HepG2 (cell line): ENCODE data around the gene FGF2. TPM values are rescaled to one million over a fixed set of nuclear protein-coding genes. Genes with fewer than 3 reads are reported as not detected.
A peak's percentile ranks its signal among the peaks of the same experiment; 100 is the strongest.

Experiments used
- ASH2L ChIP-seq: fragments of 300-600, 200-600 bp; sonication (generic); IDR thresholded peaks from 2 replicates; pipeline ENCODE4 v1.7.0; 2017; ENCODE audit warnings: low read depth, mild to moderate bottlenecking, moderate library complexity, mixed read lengths, low read length; ENCODE audit not compliant: insufficient read length
- GZF1 ChIP-seq: sonication (generic); formaldehyde crosslinking; IDR thresholded peaks from 2 replicates; pipeline ENCODE4 v1.5.1; 2020; ENCODE audit warnings: mild to moderate bottlenecking, missing genetic modification reagents
- HNF4G ChIP-seq, 2 experiments: sonication (generic) in 1 of 2; formaldehyde crosslinking in 1 of 2; IDR thresholded peaks; 2 replicates each; pipeline versions ENCODE4 v1.4.0 to v1.6.1; 2011 to 2020; ENCODE audit warnings: borderline replicate concordance in 2 of 2, low read depth in 2 of 2, mild to moderate bottlenecking in 2 of 2, low read length in 1 of 2, missing genetic modification reagents in 1 of 2, moderate library complexity in 1 of 2
- NFKB2 ChIP-seq: sonication (generic); formaldehyde crosslinking; IDR thresholded peaks from 2 replicates; pipeline ENCODE4 v1.4.0; 2020; ENCODE audit warnings: missing genetic modification reagents, borderline replicate concordance
- POLR2G ChIP-seq: fragments of 200-400 bp; formaldehyde crosslinking; IDR thresholded peaks from 2 replicates; pipeline ENCODE4 v1.6.1; 2018; ENCODE audit warnings: mild to moderate bottlenecking, low read depth, low read length, moderate library complexity
- TOE1 ChIP-seq: sonication (generic); formaldehyde crosslinking; IDR thresholded peaks from 2 replicates; pipeline ENCODE4 v1.4.0; 2020; ENCODE audit warnings: mild to moderate bottlenecking, missing genetic modification reagents
- TSC22D2 ChIP-seq: sonication (generic); formaldehyde crosslinking; IDR thresholded peaks from 2 replicates; pipeline ENCODE4 v1.5.1; 2020; ENCODE audit warnings: missing genetic modification reagents, mild to moderate bottlenecking, borderline replicate concordance
- ZNF225 ChIP-seq: sonication (generic); formaldehyde crosslinking; IDR thresholded peaks from 2 replicates; pipeline ENCODE4 v1.4.0; 2020; ENCODE audit warnings: mild to moderate bottlenecking, missing genetic modification reagents
- ZNF570 ChIP-seq: sonication (generic); formaldehyde crosslinking; IDR thresholded peaks from 2 replicates; pipeline ENCODE4 v1.4.0; 2020; ENCODE audit warnings: mild to moderate bottlenecking, missing genetic modification reagents, borderline replicate concordance
- ZNF589 ChIP-seq: sonication (generic); formaldehyde crosslinking; conservative IDR thresholded peaks from 2 replicates; pipeline ENCODE4 v1.8.0; 2022; ENCODE audit warnings: mild to moderate bottlenecking, moderate library complexity, missing genetic modification reagents
- ZNF605 ChIP-seq: sonication (generic); formaldehyde crosslinking; IDR thresholded peaks from 2 replicates; pipeline ENCODE4 v1.8.0; 2022; ENCODE audit warnings: mild to moderate bottlenecking, missing genetic modification reagents
- polyA plus RNA-seq, 8 experiments: library from polyadenylated mRNA; depleted of rRNA in 3 of 8; stranded (reverse) in 7 of 8; unstranded in 1 of 8; fragments of >200 nt; fragmentation: Illumina TruSeq in 4 of 8; extraction: Trizol in 4 of 8; gene quantifications; 2 replicates each; pipeline versions ENCODE4 v1.2.1 to v1.2.3, GENCODE V29; 2011 to 2016; ENCODE audit warnings: low read depth in 4 of 8, missing spikeins in 1 of 8, mixed read lengths in 1 of 8; ENCODE audit not compliant: insufficient read depth in 1 of 8
- total RNA-seq, 5 experiments: library from RNA; depleted of rRNA; stranded (reverse); fragments of >200 nt; fragmentation: Illumina TruSeq; extraction: Trizol; gene quantifications; 2 replicates each; pipeline ENCODE4 v1.2.3, GENCODE V29; 2016; ENCODE audit warnings: low read depth in 1 of 5
- TF ChIP-seq, protein P1 (sequence below): sonication (generic); formaldehyde crosslinking; IDR thresholded peaks from 2 replicates; pipeline ENCODE4 v1.5.0; 2020; ENCODE audit warnings: mild to moderate bottlenecking, missing genetic modification reagents
- TF ChIP-seq, protein P2 (sequence below): sonication (generic); formaldehyde crosslinking; conservative IDR thresholded peaks from 2 replicates; pipeline ENCODE4 v1.8.1; 2023; ENCODE audit warnings: missing genetic modification reagents
- TF ChIP-seq, protein P3 (sequence below): sonication (generic); formaldehyde crosslinking; IDR thresholded peaks from 2 replicates; pipeline ENCODE4 v1.4.0; 2020; ENCODE audit warnings: low read depth, mild to moderate bottlenecking, missing genetic modification reagents
- TF ChIP-seq, protein P4 (sequence below): sonication (generic); formaldehyde crosslinking; IDR thresholded peaks from 2 replicates; pipeline ENCODE4 v1.4.0; 2020; ENCODE audit warnings: missing genetic modification reagents, borderline replicate concordance
- TF ChIP-seq, protein P5 (sequence below): IDR thresholded peaks from 2 replicates; pipeline ENCODE4 v1.6.1; 2016; ENCODE audit warnings: low read depth, borderline replicate concordance

FGF2 gene
- total and polyA plus RNA-seq, 2 of the 13 experiments (the other 11 are each of a cell fraction or from before 2014, with no cell fraction given) = 0.01 to 0.02 TPM

DNA sequence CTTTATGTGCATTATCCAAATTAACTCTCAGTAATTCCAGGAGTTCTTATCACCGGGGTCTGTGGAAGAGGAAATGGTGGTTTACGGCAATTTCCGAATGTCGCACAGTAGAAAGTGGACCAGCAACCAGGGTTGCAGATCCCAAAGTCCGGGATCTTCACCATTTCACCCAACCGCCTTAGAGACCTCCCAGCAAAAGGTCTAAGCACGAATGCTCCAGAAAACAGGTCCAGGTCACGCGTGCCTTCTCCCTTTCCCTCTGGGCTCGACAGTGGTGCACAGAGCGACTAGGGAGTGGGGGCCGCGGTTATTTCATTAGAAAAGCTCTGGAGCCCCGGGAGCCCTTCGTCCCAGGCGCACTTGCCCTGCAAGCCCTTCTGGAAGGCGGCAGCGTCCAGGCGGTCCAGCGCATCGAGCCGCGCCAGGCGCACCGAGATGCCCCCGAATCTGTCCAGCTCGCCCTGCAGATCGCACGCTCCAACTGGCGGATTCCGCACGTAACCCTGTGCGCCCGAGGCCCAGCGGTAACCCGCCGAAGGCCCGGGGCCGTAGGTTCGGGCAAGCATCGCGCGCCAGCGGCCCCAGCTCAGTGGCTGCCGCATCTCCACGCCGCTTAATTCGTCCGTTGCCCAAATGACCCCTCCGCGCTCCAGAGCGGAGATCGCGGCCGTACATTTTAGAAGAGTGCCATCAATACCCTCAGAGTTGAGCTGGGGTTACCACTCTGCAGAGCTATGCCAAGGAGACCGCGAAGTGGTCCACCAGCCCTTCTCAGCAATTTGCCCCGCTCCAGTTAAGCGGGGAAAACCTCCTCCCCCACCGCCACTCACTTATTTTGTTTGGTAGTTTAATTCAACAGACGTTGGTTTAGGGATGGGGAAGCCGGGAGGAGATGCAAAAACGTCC is 95.6 kb downstream of the FGF2 start, which contains the start of gene NUDT6 (continued):
- TF ChIP-seq GZF1 (CRISPR knock-in tag) = no peak
- TF ChIP-seq, protein P1, sequence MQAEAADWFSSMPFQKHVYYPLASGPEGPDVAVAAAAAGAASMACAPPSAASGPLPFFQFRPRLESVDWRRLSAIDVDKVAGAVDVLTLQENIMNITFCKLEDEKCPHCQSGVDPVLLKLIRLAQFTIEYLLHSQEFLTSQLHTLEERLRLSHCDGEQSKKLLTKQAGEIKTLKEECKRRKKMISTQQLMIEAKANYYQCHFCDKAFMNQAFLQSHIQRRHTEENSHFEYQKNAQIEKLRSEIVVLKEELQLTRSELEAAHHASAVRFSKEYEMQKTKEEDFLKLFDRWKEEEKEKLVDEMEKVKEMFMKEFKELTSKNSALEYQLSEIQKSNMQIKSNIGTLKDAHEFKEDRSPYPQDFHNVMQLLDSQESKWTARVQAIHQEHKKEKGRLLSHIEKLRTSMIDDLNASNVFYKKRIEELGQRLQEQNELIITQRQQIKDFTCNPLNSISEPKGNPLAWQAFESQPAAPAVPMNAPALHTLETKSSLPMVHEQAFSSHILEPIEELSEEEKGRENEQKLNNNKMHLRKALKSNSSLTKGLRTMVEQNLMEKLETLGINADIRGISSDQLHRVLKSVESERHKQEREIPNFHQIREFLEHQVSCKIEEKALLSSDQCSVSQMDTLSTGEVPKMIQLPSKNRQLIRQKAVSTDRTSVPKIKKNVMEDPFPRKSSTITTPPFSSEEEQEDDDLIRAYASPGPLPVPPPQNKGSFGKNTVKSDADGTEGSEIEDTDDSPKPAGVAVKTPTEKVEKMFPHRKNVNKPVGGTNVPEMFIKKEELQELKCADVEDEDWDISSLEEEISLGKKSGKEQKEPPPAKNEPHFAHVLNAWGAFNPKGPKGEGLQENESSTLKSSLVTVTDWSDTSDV (CRISPR knock-in tag) = no peak; the same call in 1 of the 2 replicates
- no peak; the same call in 1 of the 2 replicates for TF ChIP-seq ZNF570 (CRISPR knock-in tag)
- TF ChIP-seq, protein P2, sequence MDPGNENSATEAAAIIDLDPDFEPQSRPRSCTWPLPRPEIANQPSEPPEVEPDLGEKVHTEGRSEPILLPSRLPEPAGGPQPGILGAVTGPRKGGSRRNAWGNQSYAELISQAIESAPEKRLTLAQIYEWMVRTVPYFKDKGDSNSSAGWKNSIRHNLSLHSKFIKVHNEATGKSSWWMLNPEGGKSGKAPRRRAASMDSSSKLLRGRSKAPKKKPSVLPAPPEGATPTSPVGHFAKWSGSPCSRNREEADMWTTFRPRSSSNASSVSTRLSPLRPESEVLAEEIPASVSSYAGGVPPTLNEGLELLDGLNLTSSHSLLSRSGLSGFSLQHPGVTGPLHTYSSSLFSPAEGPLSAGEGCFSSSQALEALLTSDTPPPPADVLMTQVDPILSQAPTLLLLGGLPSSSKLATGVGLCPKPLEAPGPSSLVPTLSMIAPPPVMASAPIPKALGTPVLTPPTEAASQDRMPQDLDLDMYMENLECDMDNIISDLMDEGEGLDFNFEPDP (CRISPR knock-in tag) = no peak
- TF ChIP-seq ZNF589 (CRISPR knock-in tag) = no peak
- TF ChIP-seq ZNF225 = 0 out of 2 replicates have a peak, but pooled peaks have one; percentile 68
- TF ChIP-seq ZNF605 (CRISPR knock-in tag) = peak; percentile 79
- TF ChIP-seq, protein P3, sequence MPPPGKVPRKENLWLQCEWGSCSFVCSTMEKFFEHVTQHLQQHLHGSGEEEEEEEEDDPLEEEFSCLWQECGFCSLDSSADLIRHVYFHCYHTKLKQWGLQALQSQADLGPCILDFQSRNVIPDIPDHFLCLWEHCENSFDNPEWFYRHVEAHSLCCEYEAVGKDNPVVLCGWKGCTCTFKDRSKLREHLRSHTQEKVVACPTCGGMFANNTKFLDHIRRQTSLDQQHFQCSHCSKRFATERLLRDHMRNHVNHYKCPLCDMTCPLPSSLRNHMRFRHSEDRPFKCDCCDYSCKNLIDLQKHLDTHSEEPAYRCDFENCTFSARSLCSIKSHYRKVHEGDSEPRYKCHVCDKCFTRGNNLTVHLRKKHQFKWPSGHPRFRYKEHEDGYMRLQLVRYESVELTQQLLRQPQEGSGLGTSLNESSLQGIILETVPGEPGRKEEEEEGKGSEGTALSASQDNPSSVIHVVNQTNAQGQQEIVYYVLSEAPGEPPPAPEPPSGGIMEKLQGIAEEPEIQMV (CRISPR knock-in tag) = no peak
- no peak for TF ChIP-seq TSC22D2 (CRISPR knock-in tag)
- peak; percentile 75 for TF ChIP-seq ASH2L
- TF ChIP-seq, protein P4, sequence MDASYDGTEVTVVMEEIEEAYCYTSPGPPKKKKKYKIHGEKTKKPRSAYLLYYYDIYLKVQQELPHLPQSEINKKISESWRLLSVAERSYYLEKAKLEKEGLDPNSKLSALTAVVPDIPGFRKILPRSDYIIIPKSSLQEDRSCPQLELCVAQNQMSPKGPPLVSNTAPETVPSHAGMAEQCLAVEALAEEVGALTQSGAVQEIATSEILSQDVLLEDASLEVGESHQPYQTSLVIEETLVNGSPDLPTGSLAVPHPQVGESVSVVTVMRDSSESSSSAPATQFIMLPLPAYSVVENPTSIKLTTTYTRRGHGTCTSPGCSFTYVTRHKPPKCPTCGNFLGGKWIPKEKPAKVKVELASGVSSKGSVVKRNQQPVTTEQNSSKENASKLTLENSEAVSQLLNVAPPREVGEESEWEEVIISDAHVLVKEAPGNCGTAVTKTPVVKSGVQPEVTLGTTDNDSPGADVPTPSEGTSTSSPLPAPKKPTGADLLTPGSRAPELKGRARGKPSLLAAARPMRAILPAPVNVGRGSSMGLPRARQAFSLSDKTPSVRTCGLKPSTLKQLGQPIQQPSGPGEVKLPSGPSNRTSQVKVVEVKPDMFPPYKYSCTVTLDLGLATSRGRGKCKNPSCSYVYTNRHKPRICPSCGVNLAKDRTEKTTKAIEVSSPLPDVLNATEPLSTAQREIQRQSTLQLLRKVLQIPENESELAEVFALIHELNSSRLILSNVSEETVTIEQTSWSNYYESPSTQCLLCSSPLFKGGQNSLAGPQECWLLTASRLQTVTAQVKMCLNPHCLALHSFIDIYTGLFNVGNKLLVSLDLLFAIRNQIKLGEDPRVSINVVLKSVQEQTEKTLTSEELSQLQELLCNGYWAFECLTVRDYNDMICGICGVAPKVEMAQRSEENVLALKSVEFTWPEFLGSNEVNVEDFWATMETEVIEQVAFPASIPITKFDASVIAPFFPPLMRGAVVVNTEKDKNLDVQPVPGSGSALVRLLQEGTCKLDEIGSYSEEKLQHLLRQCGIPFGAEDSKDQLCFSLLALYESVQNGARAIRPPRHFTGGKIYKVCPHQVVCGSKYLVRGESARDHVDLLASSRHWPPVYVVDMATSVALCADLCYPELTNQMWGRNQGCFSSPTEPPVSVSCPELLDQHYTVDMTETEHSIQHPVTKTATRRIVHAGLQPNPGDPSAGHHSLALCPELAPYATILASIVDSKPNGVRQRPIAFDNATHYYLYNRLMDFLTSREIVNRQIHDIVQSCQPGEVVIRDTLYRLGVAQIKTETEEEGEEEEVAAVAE = no peak
- no peak for TF ChIP-seq TOE1 (CRISPR knock-in tag)
- TF ChIP-seq, protein P5, sequence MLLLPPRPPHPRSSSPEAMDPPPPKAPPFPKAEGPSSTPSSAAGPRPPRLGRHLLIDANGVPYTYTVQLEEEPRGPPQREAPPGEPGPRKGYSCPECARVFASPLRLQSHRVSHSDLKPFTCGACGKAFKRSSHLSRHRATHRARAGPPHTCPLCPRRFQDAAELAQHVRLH (CRISPR knock-in tag) = no peak
- peak; percentile 32; the same call in 1 of the 2 replicates for TF ChIP-seq NFKB2 (CRISPR knock-in tag)
- peak; percentile 61 for TF ChIP-seq HNF4G (IDR thresholded peaks at IDR 0.05; ENCODE audit: borderline replicate concordance, low read depth, low read length)
- no peak; the same call in 1 of the 2 replicates for TF ChIP-seq HNF4G (CRISPR knock-in tag; IDR thresholded peaks at IDR 0.05; ENCODE audit: borderline replicate concordance, low read depth)
- TF ChIP-seq POLR2G = peak; percentile 83
